ENCODE measurements around the gene ITCH.

DNA sequence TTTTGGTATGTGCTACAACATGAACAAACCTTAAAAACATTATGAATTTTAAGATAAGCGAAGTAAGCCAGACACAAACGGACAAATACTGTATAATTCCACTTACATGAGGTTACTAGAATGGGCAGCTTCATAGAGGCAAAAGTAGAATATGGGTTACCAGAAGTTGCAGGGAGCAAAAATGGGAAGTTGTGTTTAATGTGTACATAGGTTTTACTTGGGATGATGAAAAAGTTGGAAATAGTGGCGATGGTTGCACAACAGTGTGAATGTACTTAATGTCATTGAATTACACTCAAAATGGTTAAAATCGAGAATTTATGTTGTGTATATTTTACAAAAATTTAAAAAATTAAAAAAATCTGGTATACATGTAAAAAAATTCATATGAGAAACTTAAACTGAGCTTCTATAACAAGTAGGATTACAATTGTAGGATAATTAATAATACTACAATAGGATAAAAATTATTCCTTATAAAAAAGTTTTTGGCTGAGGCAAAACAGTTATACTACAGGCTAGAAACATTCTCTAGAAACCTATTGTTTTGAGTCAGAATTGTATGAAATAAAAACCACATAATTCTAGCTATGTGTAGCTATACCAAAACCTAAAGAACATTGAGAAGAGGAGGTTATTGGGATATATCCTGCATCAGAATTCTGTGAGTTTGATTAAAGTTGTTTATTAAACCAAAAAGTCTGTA lies 128.3 kb downstream of the ITCH start:
- TF ChIP-seq, protein P1, sequence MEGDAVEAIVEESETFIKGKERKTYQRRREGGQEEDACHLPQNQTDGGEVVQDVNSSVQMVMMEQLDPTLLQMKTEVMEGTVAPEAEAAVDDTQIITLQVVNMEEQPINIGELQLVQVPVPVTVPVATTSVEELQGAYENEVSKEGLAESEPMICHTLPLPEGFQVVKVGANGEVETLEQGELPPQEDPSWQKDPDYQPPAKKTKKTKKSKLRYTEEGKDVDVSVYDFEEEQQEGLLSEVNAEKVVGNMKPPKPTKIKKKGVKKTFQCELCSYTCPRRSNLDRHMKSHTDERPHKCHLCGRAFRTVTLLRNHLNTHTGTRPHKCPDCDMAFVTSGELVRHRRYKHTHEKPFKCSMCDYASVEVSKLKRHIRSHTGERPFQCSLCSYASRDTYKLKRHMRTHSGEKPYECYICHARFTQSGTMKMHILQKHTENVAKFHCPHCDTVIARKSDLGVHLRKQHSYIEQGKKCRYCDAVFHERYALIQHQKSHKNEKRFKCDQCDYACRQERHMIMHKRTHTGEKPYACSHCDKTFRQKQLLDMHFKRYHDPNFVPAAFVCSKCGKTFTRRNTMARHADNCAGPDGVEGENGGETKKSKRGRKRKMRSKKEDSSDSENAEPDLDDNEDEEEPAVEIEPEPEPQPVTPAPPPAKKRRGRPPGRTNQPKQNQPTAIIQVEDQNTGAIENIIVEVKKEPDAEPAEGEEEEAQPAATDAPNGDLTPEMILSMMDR (conservative IDR thresholded peaks at IDR 0.05; ENCODE audit: low read length) = no peak
- TF ChIP-seq EZH2phosphoT487 (IDR thresholded peaks at IDR 0.05; ENCODE audit: borderline replicate concordance, low read depth, low read length) = no peak
